GM10847 (cell line): Measurements from ENCODE around the gene TMEM191C.
"Not testable (repeated sequence)": the region's sequence is repeated elsewhere in the genome, so short reads cannot be mapped to it uniquely, and the experiment has no call there.

Source experiments
- POLR2A ChIP-seq: IDR thresholded peaks from 2 replicates; pipeline ENCODE4 v1.6.1; 2011; ENCODE audit not compliant: insufficient read length; ENCODE audit errors: extremely low read depth

The TMEM191C gene

DNA sequence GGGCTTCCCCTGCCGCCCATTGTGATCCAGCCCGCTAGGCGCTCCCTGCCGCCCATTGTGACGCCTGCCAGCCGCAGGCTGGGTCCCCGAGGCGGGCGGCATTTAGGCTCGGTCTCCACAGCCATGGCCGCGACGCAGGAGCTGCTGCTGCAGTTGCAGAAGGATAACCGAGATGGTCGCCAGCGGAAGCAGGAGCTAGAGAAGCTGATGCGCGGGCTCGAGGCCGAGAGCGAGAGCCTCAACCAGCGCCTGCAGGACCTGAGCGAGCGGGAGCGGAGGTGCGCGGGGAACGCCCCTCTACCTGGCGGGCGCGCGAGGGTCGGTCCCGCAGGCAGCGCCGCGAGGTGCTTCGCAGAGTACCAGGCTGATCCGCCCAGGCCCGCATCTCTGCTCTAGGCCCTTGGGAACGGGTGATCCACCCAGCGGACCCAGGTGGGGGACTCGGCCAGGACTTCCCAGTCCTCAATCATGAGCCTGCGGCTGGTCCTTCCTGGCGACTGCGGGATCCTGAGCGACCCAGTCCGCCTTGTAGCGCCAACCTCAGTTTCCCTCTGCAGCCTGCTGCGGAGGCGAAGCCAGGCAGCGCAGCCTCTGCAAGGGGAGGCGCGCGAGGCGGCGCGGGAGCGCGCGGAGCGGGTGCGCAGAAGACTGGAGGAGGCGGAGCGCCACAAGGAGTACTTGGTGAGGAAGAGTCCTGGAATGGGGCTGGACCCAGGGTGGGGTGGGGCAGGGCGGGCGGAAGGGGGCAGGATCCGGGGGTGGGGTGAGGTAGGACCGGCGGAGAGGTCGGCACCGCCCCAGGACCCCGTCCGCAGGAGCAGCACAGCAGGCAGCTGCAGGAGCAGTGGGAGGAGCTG, at the start of gene TMEM191C:
Gene TMEM191C, plus strand, starts transcription at position 51 of the 857 bp plus-strand sequence. Its CDS starts 73 bp downstream, at position 124.
- not testable (repeated sequence) for TF ChIP-seq POLR2A

DNA sequence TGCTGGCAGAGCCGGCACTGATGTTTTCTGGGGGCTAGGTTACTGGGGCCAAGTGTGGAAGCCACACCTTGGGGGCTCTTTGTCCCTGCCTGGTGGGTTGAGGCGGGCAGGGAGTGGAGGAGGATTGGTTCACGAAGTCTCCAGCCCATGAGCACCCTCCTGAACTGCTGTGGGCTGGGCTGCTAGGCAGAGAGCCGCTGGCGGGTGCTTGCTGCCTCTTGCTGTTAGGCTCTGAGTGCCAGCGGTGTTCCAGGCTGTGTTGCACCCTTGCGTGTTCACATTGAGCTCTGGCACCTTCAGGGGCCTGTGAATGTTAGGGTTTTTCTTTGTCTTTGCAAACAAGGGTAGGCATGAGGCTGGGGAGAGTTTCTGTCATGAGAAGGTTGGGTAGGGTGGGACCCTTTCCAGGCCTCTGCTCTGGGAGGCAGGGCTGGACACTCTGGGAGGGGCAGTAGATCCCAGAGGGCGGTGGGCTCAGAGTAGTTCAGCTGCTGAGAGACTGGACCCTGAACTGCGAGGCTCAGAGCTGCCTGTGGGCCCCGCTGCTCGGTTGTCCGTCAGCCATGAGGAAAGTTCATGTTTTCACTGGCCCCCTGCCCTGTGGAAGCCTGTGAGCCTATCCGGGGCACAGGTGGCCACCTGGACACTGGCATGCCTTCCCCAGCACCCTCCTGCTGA, 24.0 kb upstream of the TMEM191C start:
- TF ChIP-seq POLR2A: no peak

DNA sequence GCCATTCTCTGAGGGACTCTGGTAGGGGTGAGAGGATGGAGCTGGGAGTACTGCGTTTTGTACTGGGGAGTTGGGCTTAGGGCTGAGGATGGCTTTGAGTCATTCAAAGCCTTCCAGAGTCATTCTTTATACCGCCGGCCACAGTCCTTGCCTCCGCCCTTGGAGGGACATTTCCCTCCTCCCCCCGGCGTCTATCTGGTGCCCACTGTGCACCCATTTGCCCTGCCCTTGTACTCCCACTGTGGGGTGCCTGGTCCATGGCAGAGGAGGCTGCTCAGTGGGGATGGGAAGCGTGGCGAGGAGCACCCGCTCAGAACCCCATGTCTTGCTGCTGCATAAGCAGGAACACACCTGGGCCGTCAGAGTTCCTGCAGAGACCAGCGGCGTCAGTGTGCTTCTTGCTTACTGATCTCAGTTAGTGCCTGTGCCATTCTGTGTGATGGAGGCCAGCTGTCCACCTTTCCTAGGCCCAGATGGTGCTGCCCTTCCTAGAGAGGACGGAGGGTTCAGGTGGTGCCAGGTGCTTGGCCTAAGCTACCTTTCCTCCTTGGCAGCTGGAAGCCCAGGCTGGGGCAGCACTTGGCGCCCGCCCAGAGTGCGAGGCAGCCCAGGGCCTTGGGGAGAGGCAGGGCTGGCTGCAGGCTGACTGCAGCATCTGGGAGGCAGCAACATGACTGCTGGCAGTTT, 23.3 kb upstream of the TMEM191C start:
- TF ChIP-seq POLR2A: no peak

DNA sequence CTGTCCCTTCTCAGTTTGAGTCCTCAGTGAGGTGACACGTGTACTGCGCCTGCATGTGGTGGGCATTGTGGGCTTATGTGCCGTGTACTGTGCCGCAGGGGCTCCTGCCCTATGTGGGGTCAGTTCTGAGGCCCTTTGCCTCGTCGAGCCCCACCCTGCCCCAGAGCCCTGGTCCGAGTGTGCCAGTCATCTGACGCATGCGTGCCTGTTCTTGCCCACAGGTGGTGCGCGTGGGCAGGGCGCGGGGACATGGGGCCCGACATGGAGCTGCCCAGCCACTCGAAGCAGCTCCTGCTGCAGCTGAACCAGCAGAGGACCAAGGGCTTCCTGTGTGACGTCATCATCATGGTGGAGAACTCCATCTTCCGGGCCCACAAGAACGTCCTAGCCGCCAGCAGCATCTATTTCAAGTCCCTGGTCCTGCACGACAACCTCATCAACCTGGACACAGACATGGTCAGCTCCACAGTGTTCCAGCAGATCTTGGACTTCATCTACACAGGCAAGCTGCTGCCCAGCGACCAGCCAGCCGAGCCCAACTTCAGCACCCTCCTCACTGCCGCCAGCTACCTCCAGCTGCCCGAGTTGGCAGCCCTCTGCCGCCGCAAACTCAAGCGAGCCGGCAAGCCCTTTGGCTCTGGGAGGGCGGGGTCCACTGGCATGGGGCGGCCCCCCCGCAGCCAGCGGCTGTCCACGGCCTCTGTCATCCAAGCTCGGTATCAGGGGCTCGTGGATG, 22.3 kb upstream of the TMEM191C start:
- TF ChIP-seq POLR2A: no peak

DNA sequence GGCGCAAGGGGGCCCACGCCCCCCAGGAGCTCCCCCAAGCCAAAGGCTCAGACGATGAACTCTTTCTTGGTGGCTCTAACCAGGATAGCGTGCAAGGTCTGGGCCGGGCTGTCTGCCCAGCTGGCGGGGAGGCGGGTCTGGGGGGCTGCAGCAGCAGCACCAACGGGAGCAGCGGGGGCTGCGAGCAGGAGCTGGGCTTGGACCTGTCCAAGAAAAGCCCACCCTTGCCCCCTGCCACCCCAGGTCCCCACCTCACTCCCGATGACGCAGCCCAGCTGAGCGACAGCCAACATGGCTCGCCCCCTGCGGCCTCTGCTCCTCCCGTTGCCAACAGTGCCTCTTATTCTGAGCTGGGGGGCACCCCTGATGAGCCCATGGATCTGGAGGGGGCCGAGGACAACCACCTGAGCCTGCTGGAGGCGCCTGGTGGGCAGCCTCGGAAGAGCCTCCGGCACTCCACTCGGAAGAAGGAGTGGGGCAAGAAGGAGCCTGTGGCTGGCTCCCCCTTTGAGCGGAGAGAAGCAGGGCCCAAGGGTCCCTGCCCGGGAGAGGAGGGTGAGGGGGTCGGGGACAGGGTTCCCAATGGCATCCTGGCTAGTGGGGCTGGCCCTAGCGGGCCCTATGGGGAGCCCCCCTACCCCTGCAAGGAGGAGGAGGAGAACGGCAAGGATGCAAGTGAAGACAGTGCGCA, 21.6 kb upstream of the TMEM191C start:
- TF ChIP-seq POLR2A: no peak

DNA sequence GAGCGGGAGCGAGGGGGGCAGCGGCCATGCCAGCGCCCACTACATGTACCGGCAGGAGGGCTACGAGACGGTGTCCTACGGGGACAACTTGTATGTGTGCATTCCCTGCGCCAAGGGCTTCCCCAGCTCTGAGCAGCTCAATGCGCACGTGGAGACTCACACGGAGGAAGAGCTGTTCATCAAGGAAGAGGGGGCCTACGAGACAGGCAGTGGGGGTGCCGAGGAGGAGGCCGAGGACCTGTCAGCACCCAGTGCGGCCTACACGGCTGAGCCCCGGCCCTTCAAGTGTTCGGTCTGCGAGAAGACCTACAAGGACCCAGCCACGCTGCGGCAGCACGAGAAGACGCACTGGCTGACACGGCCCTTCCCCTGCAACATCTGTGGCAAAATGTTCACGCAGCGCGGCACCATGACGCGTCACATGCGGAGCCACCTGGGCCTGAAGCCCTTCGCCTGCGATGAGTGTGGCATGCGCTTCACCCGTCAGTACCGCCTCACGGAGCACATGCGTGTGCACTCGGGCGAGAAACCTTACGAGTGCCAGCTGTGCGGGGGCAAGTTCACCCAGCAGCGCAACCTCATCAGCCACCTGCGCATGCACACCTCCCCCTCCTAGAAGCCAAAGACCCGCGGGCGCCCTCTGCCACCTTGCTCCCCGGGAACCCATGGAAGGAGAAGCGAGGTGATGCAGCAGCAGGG, 20.9 kb upstream of the TMEM191C start:
- no peak for TF ChIP-seq POLR2A

DNA sequence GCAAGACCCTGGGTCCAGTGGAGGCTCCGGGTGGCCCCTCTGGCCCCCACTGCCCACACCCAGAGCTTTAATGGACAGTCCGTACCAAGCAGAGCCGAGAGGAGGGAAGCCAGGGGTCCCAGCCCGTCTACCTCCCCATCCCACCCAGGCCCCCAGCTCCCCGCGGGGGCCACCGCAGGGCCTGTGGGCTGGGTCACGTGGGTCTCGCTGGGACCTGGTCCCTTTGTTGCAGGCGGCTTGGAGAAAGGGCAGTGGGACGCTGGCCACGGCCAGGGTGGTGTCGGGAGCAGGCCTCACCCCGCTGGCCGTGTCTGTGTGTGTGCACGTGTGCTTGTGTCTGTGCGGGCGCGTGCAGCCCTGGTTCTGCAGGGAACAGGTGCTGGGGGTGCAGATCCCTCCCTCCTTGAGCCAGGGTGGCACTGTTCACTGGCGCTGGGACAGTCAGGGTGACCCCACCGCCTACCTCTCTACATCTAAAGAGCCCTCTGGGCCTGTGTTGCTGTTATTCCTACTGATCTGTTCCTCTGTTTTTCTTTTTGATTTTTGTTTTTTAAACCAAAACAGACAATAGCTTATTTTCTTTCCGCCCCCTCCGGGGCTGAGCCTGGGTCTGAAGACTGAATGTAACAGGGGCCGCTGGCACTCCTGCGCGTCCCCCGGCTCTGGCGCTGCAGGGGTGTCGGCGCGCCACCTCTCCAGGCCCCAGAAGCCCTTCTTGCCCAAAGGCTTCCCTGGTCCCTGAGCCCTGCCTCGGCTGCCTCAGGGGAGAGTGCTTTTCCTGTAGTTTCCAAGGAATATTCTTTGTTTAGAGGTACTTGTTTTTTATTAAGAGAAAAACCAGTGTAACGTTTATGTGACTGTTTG, 20.1 kb upstream of the TMEM191C start:
- no peak for TF ChIP-seq POLR2A

DNA sequence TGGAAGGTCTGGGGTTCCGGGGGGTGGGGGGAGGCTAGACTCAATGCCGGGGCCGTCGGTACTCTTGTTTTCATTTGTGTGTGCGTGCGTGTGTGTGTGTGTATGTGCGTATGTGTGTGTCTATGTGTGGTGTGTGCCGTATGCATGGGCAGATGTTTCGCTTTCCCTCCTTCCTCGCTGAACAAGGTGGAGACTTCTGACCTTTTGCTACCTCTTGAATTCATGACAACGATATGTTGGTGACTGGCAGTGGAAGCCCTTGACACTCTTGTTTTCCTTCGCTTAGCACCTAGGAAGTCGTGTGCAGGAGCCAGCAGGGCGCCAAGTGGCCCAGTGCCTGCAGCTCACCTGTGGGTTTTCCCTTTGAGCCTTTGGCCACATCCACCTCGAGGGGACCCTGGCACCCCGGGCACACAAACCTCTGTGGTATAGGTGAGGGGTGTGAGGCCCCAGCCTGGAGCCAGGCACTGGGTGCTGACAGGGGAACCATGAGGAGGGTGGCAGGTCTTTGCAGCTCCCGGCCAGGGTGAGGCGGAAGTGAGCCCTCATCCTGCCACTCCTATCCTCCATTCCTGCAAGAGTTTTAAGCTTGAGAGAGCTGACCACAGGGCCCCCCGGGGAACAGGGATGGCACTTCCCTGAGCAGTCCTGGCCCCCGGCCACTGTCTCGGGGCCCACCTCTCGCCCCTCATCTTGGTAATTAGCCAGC, 19.3 kb upstream of the TMEM191C start:
- TF ChIP-seq POLR2A: no peak

DNA sequence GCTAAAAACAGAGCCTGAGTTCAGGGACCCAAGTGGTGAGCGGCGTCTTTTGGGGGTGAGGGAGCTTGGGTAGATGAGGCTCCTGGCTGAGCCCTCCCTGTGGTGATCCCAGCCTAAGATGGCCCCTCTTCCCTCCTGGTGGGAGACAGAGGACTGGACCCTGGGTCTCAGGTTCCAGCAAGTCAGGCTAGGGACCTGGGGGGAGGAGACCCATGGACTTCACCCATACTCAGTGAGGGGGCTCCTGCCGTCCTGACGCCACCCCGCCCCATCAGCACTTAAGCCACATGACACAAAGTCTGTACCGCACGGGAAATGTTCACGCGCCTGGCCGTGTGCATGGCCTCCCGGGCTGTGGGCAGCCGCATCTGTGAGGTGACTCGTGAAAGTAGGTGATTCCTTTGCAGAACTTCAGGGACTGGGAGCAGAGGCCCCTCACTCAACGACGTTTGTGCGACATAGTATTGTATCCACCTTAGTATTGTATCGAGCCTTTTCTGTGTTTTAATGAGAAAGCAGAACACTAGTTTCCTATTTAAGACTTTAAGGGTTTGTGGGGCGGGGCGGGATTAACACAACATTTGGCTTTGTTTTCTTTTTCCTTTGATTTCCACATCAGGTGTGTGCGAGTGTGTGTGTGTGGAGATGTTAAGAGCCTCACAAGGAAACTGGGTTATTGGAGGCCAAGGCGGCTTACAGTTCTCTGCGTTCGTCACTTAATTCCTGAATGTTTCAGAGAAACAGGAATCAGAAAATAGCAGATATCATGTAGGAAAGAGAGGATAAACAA, 18.4 kb upstream of the TMEM191C start:
- no peak for TF ChIP-seq POLR2A

DNA sequence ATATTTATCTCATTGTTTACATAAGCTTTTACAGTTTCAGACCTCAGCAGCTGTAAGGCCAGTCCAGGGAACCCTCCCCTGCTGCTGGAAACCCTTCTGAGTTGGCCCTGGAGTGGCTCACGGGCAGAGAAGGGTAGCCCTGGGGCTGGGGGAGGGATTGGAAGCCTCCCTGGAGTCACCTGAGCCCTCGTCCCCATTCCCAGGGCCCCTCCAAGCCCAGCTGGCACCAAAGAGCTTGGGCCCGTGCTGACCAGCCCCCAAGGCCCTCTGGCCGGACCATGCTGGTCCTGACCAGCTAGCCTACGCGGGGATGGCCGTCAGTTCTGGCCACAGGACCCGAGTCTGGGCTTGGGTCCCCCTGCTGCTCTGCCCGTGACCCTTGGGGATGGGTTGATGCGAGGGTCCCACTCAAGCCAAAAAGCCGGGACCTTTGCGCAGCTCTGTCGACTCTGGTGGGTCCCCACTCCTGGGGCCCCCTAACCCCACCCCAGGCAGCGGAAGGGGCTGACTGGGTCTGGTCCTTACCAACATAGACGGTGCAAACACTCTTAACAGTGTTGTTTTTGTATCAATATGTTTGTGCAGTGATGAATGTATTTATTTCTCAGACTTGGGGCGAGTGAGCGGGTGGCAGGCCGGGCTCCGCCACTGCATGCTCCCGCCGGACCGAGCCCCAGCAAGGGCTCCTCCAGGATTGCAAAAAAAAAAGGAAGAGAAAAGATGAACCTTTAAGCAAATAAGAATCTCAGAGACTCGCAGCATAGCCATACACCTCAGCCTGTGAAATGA, 17.5 kb upstream of the TMEM191C start:
- TF ChIP-seq POLR2A: no peak

DNA sequence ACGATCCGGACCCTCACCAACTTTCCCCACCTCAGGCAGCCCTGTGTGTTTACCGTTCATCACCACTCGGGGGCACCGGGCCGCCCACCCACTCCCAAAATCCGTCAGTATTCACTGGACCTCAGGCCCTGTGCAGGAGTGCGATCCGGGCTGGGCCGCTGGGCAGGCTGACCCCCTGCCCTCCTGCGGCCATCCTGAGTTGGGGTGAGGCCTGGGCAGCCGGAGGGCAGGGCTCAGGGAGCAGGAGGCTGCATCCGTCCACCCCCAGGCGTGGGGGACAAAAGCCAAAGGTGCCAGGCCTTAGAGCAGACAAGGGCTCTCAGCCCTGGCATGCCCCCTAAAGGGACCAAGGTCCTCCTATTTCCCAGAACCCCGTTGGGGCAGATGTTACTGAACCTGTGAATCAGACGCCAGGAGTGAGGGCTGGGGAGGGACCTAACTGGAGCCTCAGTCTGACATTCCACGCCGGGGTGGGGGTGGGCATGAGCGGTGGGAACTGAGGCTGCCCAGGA, 16.8 kb upstream of the TMEM191C start:
- no peak for TF ChIP-seq POLR2A
